Duodenal mucosa (tissue), 2 donors: ENCODE results near the gene ERO1B.

ENCODE experiments used
- H3K27ac ChIP-seq: one replicate; pipeline ENCODE4 v1.7.0; 2013; ENCODE audit warnings: low read depth, low read length
- H3K27me3 ChIP-seq, 2 donors: one replicate each; pipeline ENCODE4 v1.7.0; 2013; ENCODE audit warnings: low read length in 2 of 2, control low read depth in 1 of 2; ENCODE audit not compliant: insufficient read depth in 2 of 2, control insufficient read depth in 1 of 2
- H3K36me3 ChIP-seq, 2 donors: one replicate each; pipeline ENCODE4 v1.7.0; 2013; ENCODE audit warnings: low read length in 2 of 2, control low read depth in 1 of 2; ENCODE audit not compliant: insufficient read depth in 2 of 2, control insufficient read depth in 1 of 2
- H3K4me1 ChIP-seq, 2 donors: one replicate each; pipeline ENCODE4 v1.7.0; 2013; ENCODE audit warnings: low read length in 2 of 2, control low read depth in 1 of 2; ENCODE audit not compliant: insufficient read depth in 2 of 2, control insufficient read depth in 1 of 2
- H3K4me3 ChIP-seq, 2 donors: one replicate each; pipeline ENCODE4 v1.7.0; 2013; ENCODE audit warnings: low read length in 2 of 2, low read depth in 1 of 2
- H3K9ac ChIP-seq, 2 donors: one replicate each; pipeline ENCODE4 v1.7.0; 2013; ENCODE audit warnings: low read length in 2 of 2, low read depth in 1 of 2
- H3K9me3 ChIP-seq, 2 donors: one replicate each; pipeline ENCODE4 v1.7.0; 2013; ENCODE audit warnings: low read length in 2 of 2, control low read depth in 1 of 2; ENCODE audit not compliant: control insufficient read depth in 1 of 2

The ERO1B gene

GRCh38 chr1:236222632-236223031 lies 59.1 kb downstream of the ERO1B start:
- H3K4me3 ChIP-seq = no peak overlapping the region
- H3K4me1 ChIP-seq = no peaks in the 10 kb centered on the region
- peaks cover 0 to 19% of the 10 kb centered on the region in 2 donors for H3K36me3 ChIP-seq
- no peak overlapping the region for H3K9ac ChIP-seq
- no peak overlapping the region for H3K27ac ChIP-seq
- no peaks in the 10 kb centered on the region for H3K9me3 ChIP-seq
- H3K27me3 ChIP-seq = no peaks in the 10 kb centered on the region

- H3K9me3 ChIP-seq = no peaks in the 10 kb centered on the region
- no peaks in the 10 kb centered on the region for H3K27me3 ChIP-seq
- H3K36me3 ChIP-seq = peaks cover 3 to 13% of the 10 kb centered on the region in 2 donors
- no peak overlapping the region for H3K27ac ChIP-seq
- no peak overlapping the region for H3K4me3 ChIP-seq
- no peak overlapping the region for H3K9ac ChIP-seq
- no peaks in the 10 kb centered on the region for H3K4me1 ChIP-seq
These were observed 61.3 kb downstream of the ERO1B start for GRCh38 chr1:236220473-236220872.

GRCh38 chr1:236214761-236215160 lies 67.0 kb downstream of the ERO1B start:
- Histone ChIP-seq H3K4me3 (no peak overlapping the region), H3K27me3 (no peaks in the 10 kb centered on the region), H3K36me3 (peaks cover 0 to 7% of the 10 kb centered on the region in 2 donors), H3K9ac (no peak overlapping the region), H3K4me1 (no peaks in the 10 kb centered on the region), H3K27ac (no peak overlapping the region), H3K9me3 (no peaks in the 10 kb centered on the region)

GRCh38 chr1:236213534-236213933 lies 68.2 kb downstream of the ERO1B start:
- no peak overlapping the region for H3K27ac ChIP-seq

GRCh38 chr1:236211815-236212214 lies 69.9 kb downstream of the ERO1B start:
- Histone ChIP-seq H3K27ac (no peak overlapping the region), H3K9me3 (no peaks in the 10 kb centered on the region)

More at GRCh38 chr1:236213534-236213933, 68.2 kb downstream of the ERO1B start:
- Histone ChIP-seq H3K4me3 (no peak overlapping the region), H3K27me3 (no peaks in the 10 kb centered on the region), H3K9me3 (no peaks in the 10 kb centered on the region), H3K9ac (no peak overlapping the region), H3K4me1 (no peaks in the 10 kb centered on the region), H3K36me3 (peaks cover 0 to 7% of the 10 kb centered on the region in 2 donors)

GRCh38 chr1:236209713-236210112 lies 72.0 kb downstream of the ERO1B start:
- Histone ChIP-seq H3K4me3 (no peak overlapping the region), H3K36me3 (peaks cover 4 to 7% of the 10 kb centered on the region in 2 donors), H3K27me3 (no peaks in the 10 kb centered on the region), H3K9me3 (no peaks in the 10 kb centered on the region), H3K9ac (no peak overlapping the region), H3K4me1 (no peaks in the 10 kb centered on the region), H3K27ac (no peak overlapping the region)

More at GRCh38 chr1:236211815-236212214, 69.9 kb downstream of the ERO1B start:
- Histone ChIP-seq H3K4me3 (no peak overlapping the region), H3K27me3 (no peaks in the 10 kb centered on the region), H3K36me3 (peaks cover 0 to 11% of the 10 kb centered on the region in 2 donors), H3K4me1 (no peaks in the 10 kb centered on the region), H3K9ac (no peak overlapping the region)

- Histone ChIP-seq H3K27me3 (no peaks in the 10 kb centered on the region), H3K27ac (no peak overlapping the region), H3K36me3 (peaks cover 4 to 7% of the 10 kb centered on the region in 2 donors), H3K4me3 (no peak overlapping the region), H3K9ac (no peak overlapping the region), H3K4me1 (no peaks in the 10 kb centered on the region), H3K9me3 (no peaks in the 10 kb centered on the region)
These were observed 72.6 kb downstream of the ERO1B start for GRCh38 chr1:236209185-236209584.

GRCh38 chr1:236207569-236207968 lies 74.2 kb downstream of the ERO1B start:
- H3K36me3 ChIP-seq = peaks cover 4 to 7% of the 10 kb centered on the region in 2 donors
- H3K9me3 ChIP-seq = no peaks in the 10 kb centered on the region
- H3K27me3 ChIP-seq = no peaks in the 10 kb centered on the region
- no peak overlapping the region for H3K4me3 ChIP-seq
- H3K4me1 ChIP-seq = no peaks in the 10 kb centered on the region
- H3K27ac ChIP-seq = no peak overlapping the region
- H3K9ac ChIP-seq = no peak overlapping the region

- H3K9ac ChIP-seq = no peak overlapping the region
- no peak overlapping the region for H3K27ac ChIP-seq
- H3K27me3 ChIP-seq = no peaks in the 10 kb centered on the region
- H3K36me3 ChIP-seq = peaks cover 4 to 8% of the 10 kb centered on the region in 2 donors
- H3K4me3 ChIP-seq = no peak overlapping the region
- H3K9me3 ChIP-seq = peaks cover under 1% of the 10 kb centered on the region in 2 donors
- no peaks in the 10 kb centered on the region for H3K4me1 ChIP-seq
These were observed 74.6 kb downstream of the ERO1B start for GRCh38 chr1:236207121-236207520.

- no peaks in the 10 kb centered on the region for H3K4me1 ChIP-seq
- no peaks in the 10 kb centered on the region for H3K27me3 ChIP-seq
- H3K4me3 ChIP-seq = no peak overlapping the region
- peaks cover 4 to 13% of the 10 kb centered on the region in 2 donors for H3K36me3 ChIP-seq
- H3K27ac ChIP-seq = no peak overlapping the region
- peaks cover 4 to 6% of the 10 kb centered on the region in 2 donors for H3K9me3 ChIP-seq
- H3K9ac ChIP-seq = no peak overlapping the region
These were observed 75.2 kb downstream of the ERO1B start for GRCh38 chr1:236206548-236206947.

- H3K36me3 ChIP-seq = peaks cover 4 to 13% of the 10 kb centered on the region in 2 donors
- no peak overlapping the region for H3K4me3 ChIP-seq
- peaks cover 13 to 24% of the 10 kb centered on the region in 2 donors for H3K9me3 ChIP-seq
- no peak overlapping the region for H3K9ac ChIP-seq
- H3K4me1 ChIP-seq = no peaks in the 10 kb centered on the region
- no peaks in the 10 kb centered on the region for H3K27me3 ChIP-seq
- no peak overlapping the region for H3K27ac ChIP-seq
These were observed 77.1 kb downstream of the ERO1B start for GRCh38 chr1:236204656-236205055.
